PFSK-1 (cell line): Measurements from ENCODE around the gene CORO1C.

Experiments used
- FOXP2 ChIP-seq: optimal IDR thresholded peaks from 2 replicates; pipeline ENCODE3; 2011; ENCODE audit warnings: borderline replicate concordance, control low read depth, inconsistent platforms; ENCODE audit not compliant: insufficient read depth; ENCODE audit errors: extremely low read length, extremely low read depth
- POLR2AphosphoS5 ChIP-seq: IDR thresholded peaks from 2 replicates; pipeline ENCODE4 v1.6.1; 2012; ENCODE audit warnings: low read depth, mild to moderate bottlenecking, control low read depth, low read length, moderate library complexity
- SIN3A ChIP-seq: IDR thresholded peaks from 2 replicates; pipeline ENCODE4 v1.6.1; 2012; ENCODE audit warnings: mild to moderate bottlenecking, low read length, moderate library complexity, borderline replicate concordance; ENCODE audit not compliant: insufficient read depth
- TAF1 ChIP-seq: IDR thresholded peaks from 2 replicates; pipeline ENCODE4 v1.6.1; 2012; ENCODE audit warnings: low read length, control low read depth, borderline replicate concordance; ENCODE audit not compliant: insufficient read depth
- TF ChIP-seq, protein P1 (sequence below), 2 experiments: IDR thresholded peaks; 2 replicates each; pipeline versions ENCODE4 v1.6.1 to v1.8.0; 2011 to 2012; ENCODE audit warnings: low read depth in 2 of 2, low read length in 2 of 2, control low read depth in 1 of 2, inconsistent platforms in 1 of 2, mild to moderate bottlenecking in 1 of 2, moderate library complexity in 1 of 2; ENCODE audit not compliant: insufficient read depth in 1 of 2

CORO1C gene

GRCh38 chr12:108657130-108657745, 74.1 kb downstream of the CORO1C start:
- TF ChIP-seq SIN3A (no peak), FOXP2 (no peak), TAF1 (no peak), POLR2AphosphoS5 (no peak)
- TF ChIP-seq, protein P1, sequence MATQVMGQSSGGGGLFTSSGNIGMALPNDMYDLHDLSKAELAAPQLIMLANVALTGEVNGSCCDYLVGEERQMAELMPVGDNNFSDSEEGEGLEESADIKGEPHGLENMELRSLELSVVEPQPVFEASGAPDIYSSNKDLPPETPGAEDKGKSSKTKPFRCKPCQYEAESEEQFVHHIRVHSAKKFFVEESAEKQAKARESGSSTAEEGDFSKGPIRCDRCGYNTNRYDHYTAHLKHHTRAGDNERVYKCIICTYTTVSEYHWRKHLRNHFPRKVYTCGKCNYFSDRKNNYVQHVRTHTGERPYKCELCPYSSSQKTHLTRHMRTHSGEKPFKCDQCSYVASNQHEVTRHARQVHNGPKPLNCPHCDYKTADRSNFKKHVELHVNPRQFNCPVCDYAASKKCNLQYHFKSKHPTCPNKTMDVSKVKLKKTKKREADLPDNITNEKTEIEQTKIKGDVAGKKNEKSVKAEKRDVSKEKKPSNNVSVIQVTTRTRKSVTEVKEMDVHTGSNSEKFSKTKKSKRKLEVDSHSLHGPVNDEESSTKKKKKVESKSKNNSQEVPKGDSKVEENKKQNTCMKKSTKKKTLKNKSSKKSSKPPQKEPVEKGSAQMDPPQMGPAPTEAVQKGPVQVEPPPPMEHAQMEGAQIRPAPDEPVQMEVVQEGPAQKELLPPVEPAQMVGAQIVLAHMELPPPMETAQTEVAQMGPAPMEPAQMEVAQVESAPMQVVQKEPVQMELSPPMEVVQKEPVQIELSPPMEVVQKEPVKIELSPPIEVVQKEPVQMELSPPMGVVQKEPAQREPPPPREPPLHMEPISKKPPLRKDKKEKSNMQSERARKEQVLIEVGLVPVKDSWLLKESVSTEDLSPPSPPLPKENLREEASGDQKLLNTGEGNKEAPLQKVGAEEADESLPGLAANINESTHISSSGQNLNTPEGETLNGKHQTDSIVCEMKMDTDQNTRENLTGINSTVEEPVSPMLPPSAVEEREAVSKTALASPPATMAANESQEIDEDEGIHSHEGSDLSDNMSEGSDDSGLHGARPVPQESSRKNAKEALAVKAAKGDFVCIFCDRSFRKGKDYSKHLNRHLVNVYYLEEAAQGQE (IDR thresholded peaks at IDR 0.05; ENCODE audit: insufficient read depth in 1 of 2, low read depth in 2 of 2, low read length in 2 of 2), result no peak

GRCh38 chr12:108653922-108654321, 77.4 kb downstream of the CORO1C start:
- TF ChIP-seq FOXP2 (no peak), SIN3A (no peak), POLR2AphosphoS5 (no peak), TAF1 (no peak)
- TF ChIP-seq, protein P1 (IDR thresholded peaks at IDR 0.05; ENCODE audit: insufficient read depth in 1 of 2, low read depth in 2 of 2, low read length in 2 of 2), result no peak

GRCh38 chr12:108653082-108653516, 78.2 kb downstream of the CORO1C start:
- TF ChIP-seq TAF1, result no peak
- TF ChIP-seq SIN3A, result no peak
- no peak for TF ChIP-seq POLR2AphosphoS5
- TF ChIP-seq, protein P1 (IDR thresholded peaks at IDR 0.05; ENCODE audit: insufficient read depth in 1 of 2, low read depth in 2 of 2, low read length in 2 of 2), result no peak
- no peak for TF ChIP-seq FOXP2

DNA sequence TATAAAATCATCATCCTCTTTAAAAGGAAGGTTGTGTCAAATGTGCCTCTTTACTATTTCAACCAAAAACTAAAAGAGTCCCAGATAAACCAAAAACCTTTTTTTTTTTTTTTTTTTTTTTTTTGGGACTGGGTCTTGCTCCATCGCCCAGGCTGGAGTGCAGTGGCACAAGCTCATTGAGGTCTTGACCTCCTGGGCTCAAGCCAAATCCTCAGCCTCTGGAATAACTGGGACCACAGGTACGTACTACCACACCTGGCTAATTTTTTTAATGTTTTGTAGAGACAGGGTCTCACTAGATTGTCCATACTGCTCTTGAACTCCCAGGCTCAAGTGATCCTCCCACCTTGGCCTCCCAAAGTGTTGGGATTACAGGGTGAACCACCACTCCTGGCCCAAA, 81.2 kb downstream of the CORO1C start:
- no peak for TF ChIP-seq SIN3A
- no peak for TF ChIP-seq FOXP2
- TF ChIP-seq, protein P1 (IDR thresholded peaks at IDR 0.05; ENCODE audit: insufficient read depth in 1 of 2, low read depth in 2 of 2, low read length in 2 of 2), result no peak
- no peak for TF ChIP-seq POLR2AphosphoS5
- no peak for TF ChIP-seq TAF1

- TF ChIP-seq, protein P1 (IDR thresholded peaks at IDR 0.05; ENCODE audit: insufficient read depth in 1 of 2, low read depth in 2 of 2, low read length in 2 of 2), result no peak
- TF ChIP-seq FOXP2 (no peak), SIN3A (no peak), TAF1 (no peak), POLR2AphosphoS5 (no peak)
Measured at GRCh38 chr12:108649669-108650068, 81.6 kb downstream of the CORO1C start.
